Measurements from ENCODE around the gene HDAC9.

DNA sequence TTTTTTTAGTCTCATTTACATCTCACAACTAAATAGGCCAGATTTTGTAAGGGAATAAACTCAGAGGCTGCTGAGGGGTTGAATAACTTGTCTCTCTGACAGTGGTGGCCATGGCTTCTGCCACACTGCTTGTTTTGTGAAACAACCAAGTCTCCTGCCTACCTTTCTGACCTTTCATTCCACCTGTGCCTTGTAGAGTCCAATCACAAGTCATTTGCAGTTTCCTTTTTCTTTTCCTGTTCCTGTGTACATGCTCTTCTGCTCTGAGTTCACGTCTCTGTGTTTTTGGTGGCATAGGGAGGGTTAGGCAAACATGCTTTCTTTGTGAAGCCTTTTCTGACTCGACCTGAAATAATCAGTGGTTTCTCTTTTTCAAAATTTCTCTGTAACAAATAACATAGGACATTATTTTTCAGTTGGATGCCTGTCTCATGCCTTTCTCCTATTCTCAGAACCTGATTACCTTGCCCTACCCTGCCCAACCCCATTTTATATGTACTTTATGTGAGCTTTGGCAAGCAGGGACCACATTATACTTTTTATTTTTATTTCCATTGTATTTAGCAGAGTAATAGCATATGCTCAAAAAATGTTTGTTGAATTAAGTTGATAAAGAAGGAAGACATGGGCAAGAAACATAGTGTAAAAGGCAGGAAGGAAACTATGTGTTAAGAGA, 81.7 kb downstream of the HDAC9 start:
- no peak for TF ChIP-seq YY1 (IDR thresholded peaks at IDR 0.05; ENCODE audit: insufficient read depth, insufficient read length)
- no peak for TF ChIP-seq SUZ12 (IDR thresholded peaks at IDR 0.05; ENCODE audit: extremely low read depth, insufficient read depth, insufficient read length)
